SKM-1 (cell line): ENCODE measurements around the gene GLRA1.

Experiments
- DNase-seq: peaks from one replicate; lab custom pipeline; 2025; ENCODE audit not compliant: unreplicated experiment; lab: John Stamatoyannopoulos, UW

The GLRA1 gene

GRCh38 chr5:151924564-151925301 is at the start of gene GLRA1:
TSS of gene GLRA1 (minus strand) at chr5:151924851. CDS start at chr5:151924549, 302 bp downstream.
- no peak for DNase-seq

DNA sequence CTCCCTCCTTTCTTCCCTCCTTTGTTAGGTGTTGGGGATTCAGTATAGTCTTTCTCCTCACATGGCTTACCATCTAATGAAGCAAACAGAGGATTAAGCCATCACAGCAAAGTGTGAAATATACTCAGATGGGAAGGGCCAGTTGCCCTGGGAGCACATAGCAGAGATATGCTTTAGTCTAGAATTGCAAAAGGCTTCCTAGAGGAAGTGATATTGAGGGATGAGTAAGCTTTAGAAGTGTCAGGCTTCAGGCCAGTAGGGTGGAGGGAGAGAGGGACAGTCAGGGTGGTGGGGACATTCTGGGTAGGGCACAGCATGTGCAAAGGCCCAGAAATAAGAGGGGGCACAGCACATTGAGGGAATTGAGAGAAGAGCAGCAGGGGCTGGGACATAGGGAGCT is 46.2 kb upstream of the GLRA1 start:
- DNase-seq, result no peak

DNA sequence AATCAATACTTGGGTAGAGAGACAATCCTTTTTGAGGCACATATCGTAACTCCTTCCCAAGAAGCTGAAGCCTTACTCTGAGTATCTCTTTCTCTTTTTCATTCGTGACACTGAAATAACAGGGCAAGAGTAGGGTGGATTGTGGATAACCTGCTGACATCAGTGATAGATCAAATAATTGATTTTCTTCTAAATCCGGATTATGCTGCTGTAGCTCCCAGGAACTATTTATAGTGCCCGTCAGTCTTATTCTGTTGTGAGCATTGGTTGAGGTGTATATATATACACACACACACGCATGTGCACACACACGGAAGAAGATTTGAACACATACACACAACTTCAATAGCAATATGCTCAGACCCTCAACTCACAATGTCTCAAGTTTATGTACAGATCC is 43.2 kb upstream of the GLRA1 start:
- DNase-seq, result no peak

- DNase-seq, result no peak
Observed at GRCh38 chr5:151966046-151966445, 41.4 kb upstream of the GLRA1 start.

DNA sequence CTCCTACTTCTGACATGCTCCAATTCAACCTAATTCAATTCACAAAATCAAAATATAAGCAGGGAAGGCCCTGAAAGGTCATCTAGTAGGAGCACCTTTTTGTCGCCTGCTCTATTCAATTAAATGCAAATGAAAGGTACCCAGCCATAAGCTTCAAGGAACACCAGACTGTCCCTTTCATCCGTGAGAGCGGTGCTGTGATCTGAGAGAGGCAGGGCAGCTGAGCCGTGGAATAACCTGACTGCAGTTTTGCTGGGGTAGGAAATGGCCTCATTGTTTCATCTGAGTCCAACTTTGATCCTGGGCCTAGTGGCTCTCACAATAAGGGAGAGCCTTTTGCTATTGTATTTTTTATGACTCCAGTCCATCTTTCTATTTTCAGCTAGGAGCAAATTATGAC is 39.8 kb upstream of the GLRA1 start:
- no peak for DNase-seq

- no peak for DNase-seq
Observed at GRCh38 chr5:151961557-151961956, 36.9 kb upstream of the GLRA1 start.

- DNase-seq, result no peak
Observed at GRCh38 chr5:151958111-151958510, 33.5 kb upstream of the GLRA1 start.

GRCh38 chr5:151956725-151957124 is 32.1 kb upstream of the GLRA1 start:
- DNase-seq, result no peak

DNA sequence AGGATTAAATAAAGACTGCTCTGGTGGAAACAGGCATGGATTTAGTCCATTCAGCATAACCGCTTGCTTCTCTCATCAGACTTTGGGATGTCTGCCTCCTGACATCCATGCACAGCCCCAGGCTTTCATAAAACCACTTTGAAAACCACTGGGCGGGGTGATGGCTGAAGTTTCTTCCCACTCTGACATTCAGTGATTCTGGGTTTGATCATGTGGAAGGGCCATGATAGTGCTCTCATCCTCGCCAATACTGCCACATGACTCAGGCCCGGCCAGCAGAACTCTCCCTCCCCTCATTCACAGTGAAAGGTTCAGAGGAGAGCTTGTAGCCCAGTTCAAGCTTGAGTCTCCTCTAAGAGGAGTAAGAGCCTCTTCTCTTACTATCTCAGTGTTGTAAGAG is 29.6 kb upstream of the GLRA1 start:
- DNase-seq, result no peak

- no peak for DNase-seq
Observed at GRCh38 chr5:151953833-151954232, 29.2 kb upstream of the GLRA1 start.

DNA sequence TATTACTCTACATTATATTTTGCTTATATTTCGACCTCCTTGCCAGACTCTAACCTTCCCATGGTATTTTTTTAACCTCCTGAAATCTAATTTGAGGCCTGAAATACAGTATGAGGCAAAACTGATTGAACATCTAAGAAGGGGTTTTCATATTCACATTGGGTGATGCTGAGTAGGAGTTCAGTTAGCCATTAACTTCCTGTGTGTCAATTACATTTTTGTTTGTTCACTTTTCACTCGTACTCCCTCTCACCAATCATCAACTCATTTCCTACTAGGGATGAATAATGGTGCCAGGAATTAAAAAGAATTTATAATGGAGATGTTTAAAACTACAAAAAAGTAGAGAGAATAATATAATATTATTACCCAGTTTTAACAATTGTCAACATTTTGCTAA is 27.6 kb upstream of the GLRA1 start:
- DNase-seq, result no peak

GRCh38 chr5:151950706-151951105 is 26.1 kb upstream of the GLRA1 start:
- no peak for DNase-seq

GRCh38 chr5:151949701-151950308 is 25.2 kb upstream of the GLRA1 start:
- no peak for DNase-seq

DNA sequence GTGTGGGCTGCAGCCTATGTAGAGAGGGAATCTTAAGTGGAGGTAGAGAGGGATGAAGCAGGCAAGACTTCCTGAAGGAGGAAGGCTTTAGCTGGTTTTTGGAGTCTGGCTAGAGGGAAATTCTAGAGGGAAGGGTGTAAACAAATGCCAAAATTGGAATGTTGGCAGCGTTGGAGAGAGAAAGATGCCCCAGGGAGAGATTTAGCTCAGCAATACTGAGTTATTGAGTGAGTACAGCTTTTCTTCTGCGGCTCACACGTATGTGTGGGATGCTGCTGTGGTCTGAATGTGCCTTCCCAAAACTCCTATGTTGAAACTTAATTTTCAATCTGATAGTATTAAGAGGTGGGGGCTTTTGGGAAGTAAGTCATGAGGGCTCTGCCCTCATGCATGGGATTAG is 24.5 kb upstream of the GLRA1 start:
- no peak for DNase-seq

- DNase-seq, result no peak
Observed at GRCh38 chr5:151947931-151948608, 23.4 kb upstream of the GLRA1 start.

GRCh38 chr5:151937851-151938250 is 13.2 kb upstream of the GLRA1 start:
- DNase-seq, result no peak

- no peak for DNase-seq
Observed at GRCh38 chr5:151935135-151935695, 10.6 kb upstream of the GLRA1 start.

GRCh38 chr5:151931260-151931659 is 6.6 kb upstream of the GLRA1 start:
- DNase-seq, result no peak

GRCh38 chr5:151926188-151926587 is 1.5 kb upstream of the GLRA1 start:
- no peak for DNase-seq

- no peak for DNase-seq
Observed at GRCh38 chr5:151925340-151925739, 689 bp upstream of the GLRA1 start.

DNA sequence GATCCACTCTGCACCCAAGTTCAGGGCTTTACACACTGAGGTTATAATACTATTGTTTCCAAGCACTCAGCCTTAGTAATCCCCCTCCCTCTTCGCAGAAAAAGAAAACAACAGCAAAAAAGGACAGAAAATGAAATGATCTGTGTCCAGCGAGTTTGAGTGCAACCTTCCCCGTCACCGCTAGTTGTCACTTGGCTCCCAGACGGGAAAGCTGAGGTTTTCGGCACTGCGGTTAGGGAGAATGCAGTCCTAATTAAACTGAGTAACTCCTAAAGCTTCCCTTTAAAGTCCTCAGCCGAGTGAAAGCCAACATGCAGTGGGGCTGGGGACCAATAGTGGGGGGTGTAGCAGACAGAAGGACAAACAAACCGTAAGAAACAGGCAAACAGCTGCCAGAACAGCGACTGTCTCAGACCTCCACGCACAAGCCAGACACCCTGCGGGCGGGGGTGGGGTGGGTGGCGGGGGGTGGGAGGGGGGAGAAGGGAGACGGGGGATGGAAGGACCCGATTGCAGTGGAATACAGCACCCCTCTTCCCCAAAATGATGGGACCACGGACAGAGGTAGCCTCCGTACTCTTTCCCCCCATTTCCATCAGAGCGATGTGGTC is 680 bp downstream of the GLRA1 start:
- no peak for DNase-seq

DNA sequence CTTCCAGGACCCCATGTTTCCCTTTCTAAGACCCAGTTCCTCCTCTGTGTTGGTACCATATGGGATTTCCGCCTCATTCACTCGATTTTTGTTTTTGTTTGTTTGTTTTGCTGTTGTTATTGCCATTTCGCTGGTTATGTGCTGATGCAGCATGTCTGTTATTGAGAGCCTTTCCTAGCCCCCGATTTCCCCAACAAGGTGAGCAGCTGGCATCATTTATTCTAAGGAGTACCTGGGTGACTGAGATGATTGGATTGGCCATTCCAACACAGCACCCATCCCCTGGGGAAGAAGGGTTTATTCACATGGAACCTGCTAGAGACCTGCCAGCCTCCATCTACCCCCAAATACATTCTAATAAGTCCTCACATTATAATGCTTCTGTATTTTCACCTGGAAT is 2.7 kb downstream of the GLRA1 start:
- no peak for DNase-seq
